Fibroblast of upper back skin (primary cell): Measurements from ENCODE around the gene NPIPB2.
"Not testable (repeated sequence)": the region's sequence is repeated elsewhere in the genome, so short reads cannot be mapped to it uniquely, and the experiment has no call there.

Experiments
- DNase-seq: peaks from one replicate; pipeline ENCODE4 v3.0.0-alpha.2; 2013

Gene NPIPB2

GRCh38 chr16:11957591-11958395 is 15.9 kb upstream of the NPIPB2 start:
- peak; percentile 36 for DNase-seq

- no peak for DNase-seq
Observed at GRCh38 chr16:11956558-11956957, 14.7 kb upstream of the NPIPB2 start.

DNA sequence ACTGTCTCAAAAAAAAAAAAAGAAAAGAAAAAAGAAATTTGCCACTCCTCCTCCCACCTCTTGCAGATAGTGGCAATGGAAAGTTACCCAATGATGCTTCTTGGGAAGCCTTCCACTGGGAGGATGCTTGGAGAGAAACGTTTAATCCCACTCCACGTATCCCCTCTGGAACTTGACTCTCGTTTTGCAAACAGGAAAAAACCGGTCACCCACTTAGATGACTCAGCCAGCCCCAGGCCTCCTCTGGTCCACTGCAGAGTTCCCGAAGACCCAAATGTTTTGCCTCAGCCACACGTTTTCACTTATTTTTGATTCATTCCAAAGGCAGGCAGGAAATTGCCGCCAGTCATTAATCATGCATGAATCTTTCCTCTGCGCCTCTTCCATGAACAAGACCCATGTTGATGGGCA is 13.9 kb upstream of the NPIPB2 start:
- peak; percentile 98 for DNase-seq

DNA sequence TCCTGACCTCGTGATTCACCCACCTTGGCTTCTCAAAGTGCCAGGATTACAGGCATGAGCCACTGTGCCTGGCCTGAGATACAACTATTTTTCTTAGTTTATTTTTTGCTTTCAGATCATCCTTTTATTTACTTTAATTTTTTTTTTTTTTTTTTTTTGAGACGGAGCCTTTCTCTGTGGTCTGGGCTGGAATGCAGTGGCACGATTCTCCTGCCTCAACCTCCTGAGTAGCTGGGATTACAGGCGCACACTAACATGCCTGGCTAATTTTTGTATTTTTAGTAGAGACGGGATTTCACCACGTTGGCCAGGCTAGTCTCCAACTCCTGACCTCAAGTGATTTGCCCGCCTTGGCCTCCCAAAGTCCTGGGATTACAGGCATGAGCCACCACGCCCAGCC is 11.7 kb upstream of the NPIPB2 start:
- DNase-seq = not testable (repeated sequence)

- no peak for DNase-seq
Observed at GRCh38 chr16:11950388-11950787, 8.5 kb upstream of the NPIPB2 start.

GRCh38 chr16:11949527-11949926 is 7.7 kb upstream of the NPIPB2 start:
- peak; percentile 61 for DNase-seq

- no peak for DNase-seq
Observed at GRCh38 chr16:11948819-11949218, 7.0 kb upstream of the NPIPB2 start.

DNA sequence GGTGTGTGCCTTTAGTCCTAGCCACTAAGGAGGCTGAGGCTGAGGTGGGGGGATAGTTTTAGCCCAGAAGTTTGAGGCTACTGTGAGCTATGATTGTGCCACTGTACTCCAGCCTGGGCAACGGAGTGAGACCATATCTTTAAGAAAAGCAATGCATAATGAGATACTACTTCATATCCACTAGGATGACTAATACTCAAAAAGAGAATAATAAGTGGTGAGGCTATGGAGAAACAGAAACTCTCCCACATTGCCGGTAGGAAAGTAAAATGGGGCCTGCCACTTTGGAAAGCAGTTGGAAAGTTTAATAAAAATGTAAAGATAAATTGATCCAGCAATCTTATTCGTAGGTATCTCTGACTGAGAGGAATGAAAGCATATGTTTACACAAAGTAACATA is 4.6 kb upstream of the NPIPB2 start:
- no peak for DNase-seq

- DNase-seq = not testable (repeated sequence)
Observed at GRCh38 chr16:11927350-11927749, 14.5 kb downstream of the NPIPB2 start.

GRCh38 chr16:11924046-11924445 is 17.8 kb downstream of the NPIPB2 start:
- DNase-seq = not testable (repeated sequence)

DNA sequence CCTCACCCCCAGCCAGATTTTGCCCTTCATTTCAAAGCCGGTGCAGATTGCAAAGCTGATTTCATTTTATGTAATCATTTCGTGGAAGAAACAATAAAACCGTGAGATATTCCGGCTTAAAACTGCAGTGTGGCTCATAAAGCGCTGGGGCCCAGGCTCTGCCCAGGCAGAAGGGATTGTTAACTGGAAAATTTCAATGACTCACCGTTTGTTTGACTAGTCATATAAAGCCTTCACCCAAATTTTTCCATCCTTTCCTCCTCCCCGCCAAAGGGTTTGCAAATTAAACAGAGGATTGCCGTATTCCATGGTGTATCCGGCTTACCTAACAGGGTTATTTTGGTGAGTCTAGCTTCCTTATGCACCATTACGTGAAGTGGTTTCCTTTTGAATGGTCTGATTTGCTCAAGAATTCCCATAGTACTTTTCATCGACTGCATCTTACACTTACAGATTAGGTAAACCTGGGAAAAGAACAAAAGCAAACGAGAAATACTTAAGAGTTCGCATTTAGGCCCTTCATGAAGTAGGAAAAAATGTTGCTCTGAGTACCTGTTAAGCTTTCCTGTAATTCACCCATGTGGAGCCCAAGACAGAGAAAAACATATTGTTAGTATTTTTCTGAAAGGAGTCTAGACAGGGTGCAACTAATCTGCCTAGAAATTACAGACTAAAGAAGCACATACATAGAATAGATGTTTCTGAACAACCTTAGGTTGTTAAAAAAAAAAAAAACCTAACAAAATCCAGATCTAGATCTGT is 25.1 kb downstream of the NPIPB2 start:
- peak; percentile 17 for DNase-seq

DNA sequence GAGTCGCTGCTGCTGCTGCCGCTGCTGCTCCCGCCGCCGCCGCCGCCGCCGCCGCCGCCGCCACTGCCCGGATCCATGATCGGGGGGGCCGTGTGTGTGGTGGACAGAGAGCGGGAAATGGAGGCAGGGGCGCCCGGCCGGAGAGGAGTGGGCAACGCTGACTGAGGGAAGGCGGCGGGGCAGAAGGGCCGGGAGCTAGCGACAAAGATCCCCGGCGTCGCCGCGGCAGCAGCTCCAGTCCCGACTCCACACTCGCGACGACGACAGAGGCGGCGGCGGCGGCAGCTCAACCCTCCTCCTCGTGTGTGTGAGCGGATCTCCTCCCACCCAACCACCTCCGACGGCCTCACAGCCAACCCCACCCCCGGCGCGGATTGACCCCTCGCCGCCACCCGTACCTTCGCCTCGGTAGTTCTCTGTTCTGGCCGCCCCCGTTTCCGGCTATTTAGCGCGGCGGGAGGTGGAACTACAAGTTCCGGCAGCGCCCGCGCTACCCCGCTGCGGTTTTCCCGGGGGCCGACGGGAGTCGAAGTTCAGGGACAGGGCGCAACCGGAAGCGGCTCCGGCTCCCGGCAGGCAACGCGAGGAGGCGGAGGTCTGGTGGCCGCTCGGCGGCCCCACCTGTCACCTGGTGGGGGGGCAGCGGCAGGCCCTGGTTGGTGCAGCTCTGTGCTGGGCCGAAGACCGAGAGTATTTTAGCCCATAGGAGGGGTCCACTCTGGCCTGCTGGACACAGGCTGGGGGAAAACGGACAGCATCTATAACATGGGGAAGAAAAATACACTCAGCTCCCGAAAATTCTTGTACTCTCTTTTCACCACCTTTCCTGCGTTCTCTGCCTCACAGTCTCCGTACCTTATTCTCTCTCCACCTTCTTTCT is 26.0 kb downstream of the NPIPB2 start, which contains the start of gene GSPT1:
Gene GSPT1 (minus strand): TSS at position 313 of the 880 bp plus-strand sequence. CDS start 236 bp downstream, at position 77.
- DNase-seq = peak; percentile 98

- DNase-seq = no peak
Observed at GRCh38 chr16:11915114-11915643, 26.7 kb downstream of the NPIPB2 start.

DNA sequence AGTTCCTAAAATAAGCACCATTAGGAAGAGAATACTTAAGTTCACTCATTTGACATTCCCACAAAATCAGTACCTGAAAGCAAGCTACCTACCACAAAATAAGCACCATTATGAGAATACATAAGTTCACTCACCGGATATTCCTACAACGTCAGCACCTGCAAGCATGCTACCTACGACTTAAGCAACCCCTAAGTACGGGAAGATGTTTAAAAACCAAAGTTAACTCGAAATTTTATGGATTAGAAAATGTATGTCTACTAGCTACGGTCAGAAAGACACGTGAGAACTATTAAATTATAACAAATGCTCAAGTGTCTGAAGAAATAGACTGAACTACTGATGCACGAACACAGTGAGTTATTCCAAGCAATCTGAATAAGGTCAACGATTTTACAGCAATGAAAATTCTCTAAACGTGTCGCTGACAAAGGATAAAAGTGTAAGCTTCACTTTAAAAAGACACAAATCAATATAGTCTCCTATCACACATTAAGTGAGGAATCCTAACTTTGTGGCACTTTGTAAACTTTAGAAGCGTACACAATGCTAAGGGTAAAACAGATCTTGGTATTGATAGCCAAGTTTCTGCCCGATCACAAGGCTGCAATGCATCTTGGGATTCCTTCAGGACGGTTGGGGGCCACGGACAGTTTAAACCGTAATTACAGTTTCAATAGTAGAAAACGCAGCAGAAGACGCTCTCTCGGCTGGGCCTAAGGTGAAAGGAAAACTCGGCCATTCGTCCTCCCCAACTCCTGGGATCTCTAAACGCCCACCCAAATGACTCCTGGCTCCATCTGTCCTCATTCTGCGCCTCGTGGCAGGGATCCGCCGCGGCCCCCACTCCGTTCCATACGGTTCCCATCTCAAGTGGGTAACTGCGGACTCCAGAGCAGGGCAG is 27.4 kb downstream of the NPIPB2 start:
- DNase-seq = peak; percentile 23

DNA sequence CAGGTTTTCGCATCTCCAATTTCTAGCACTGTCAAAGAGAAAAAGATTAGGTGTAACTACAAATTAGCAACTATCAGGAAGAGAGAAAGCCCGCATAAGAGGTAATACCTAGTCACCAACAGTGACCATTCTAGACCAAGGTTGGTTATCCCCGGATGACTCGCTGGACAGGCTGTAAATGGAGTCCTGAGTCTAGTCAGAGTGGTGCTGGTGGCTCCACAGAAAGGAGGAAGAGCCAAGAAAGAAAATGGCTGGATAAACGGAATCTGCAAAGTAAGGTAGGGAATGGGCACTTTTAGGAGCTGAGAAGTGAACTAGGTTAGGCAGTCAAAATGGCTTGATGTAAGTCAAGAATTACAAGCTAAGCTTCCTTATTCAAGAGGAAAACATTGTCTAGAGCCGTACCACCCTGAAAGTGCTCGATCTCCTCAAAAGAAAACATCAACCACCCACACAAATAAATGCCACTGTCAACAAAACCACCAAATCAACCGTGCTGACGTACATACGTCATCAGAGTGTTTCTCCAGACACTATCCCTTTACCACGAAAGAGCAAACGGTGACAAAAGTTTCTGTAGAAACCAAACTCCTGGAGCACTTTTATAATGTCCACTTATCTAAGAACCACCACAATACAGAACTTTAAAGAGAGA is 28.3 kb downstream of the NPIPB2 start:
- no peak for DNase-seq

- DNase-seq = peak; percentile 73
Observed at GRCh38 chr16:11909653-11910545, 31.9 kb downstream of the NPIPB2 start.

DNA sequence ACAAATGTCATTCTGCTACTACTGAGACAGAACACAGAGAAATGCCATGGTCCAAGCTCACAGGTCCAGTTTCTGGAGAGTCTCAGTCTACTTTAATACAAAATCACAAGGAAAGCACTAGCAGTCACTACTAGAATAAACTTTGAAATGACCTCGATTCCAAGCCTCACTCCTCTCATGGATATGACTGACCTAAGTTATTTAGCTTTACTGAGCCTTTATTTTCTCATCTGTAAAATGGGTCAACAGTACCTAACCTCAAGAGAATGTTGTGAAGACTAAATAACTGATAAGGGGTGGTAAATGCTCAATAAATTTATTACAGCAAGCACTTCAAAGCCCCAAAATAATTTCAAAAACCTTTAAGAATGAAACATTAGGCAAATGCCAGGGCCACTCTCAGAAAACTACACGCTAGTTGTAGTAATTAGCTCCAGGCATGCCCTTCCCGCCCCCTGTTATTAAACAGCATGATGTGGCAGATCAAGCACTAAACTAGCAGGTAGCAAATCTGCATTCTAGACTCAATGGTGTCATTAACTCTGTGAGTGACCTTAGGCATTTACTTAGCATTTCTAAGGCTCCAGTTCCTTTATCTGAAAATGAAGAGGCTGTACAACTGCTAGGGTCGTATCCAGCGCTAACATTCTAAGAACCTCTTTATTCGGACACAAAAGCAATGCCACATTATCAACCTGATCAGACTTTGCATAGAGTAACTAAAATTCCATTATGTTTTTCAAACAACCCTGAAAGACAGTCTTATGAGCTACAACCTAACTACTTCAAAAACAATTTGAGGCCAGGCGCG is 34.5 kb downstream of the NPIPB2 start:
- DNase-seq = no peak

DNA sequence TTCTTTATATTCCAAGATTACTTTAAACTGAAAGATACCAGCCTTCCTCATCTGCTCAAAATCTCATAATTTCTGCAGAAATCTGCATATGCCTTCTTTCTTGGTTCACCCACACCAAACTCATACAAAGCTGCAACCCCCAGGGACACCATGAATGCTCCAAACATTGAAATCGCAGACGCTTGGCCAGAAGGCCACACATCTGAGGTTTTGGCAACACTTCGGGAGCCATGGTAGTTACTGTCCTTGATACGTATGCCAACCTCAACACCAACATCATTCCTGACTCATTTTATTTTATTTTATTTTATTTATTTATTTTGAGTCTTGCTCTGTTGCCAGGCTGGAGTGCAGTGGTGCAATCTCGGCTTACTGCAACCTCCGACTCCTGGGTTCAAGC is 37.9 kb downstream of the NPIPB2 start:
- DNase-seq = no peak

- no peak for DNase-seq
Observed at GRCh38 chr16:11901091-11901490, 40.8 kb downstream of the NPIPB2 start.
